NCI-H526 (cell line): ENCODE results near the gene PDK1.
A peak's percentile ranks its signal among the peaks of the same experiment; 100 is the strongest.
"Not testable (repeated sequence)": the region's sequence is repeated elsewhere in the genome, so short reads cannot be mapped to it uniquely, and the experiment has no call there.

ENCODE experiments used
- DNase-seq, 2 experiments: peaks; one replicate each; lab custom pipeline; 2025; lab: John Stamatoyannopoulos, UW

The PDK1 gene

GRCh38 chr2:172552547-172553291 is 3.2 kb upstream of the PDK1 start:
- no peak for DNase-seq

GRCh38 chr2:172554352-172555271 is 1.3 kb upstream of the PDK1 start:
- DNase-seq = no peak

GRCh38 chr2:172555272-172555521 is 693 bp upstream of the PDK1 start:
- DNase-seq = no peak

- DNase-seq = peak; percentile 19 to 83
Observed at GRCh38 chr2:172556284-172557033, 569 bp downstream of the PDK1 start.

- DNase-seq = peak; percentile 44 to 53
Observed at GRCh38 chr2:172558372-172558771, 2.5 kb downstream of the PDK1 start.

- DNase-seq = no peak
Observed at GRCh38 chr2:172560721-172561120, 4.8 kb downstream of the PDK1 start.

- DNase-seq = no peak
Observed at GRCh38 chr2:172561270-172561669, 5.4 kb downstream of the PDK1 start.

- DNase-seq = peak in 1 of 2 experiments; percentile 19
Observed at GRCh38 chr2:172562298-172562697, 6.4 kb downstream of the PDK1 start.

- no peak for DNase-seq
Observed at GRCh38 chr2:172564376-172564775, 8.5 kb downstream of the PDK1 start.

- no peak for DNase-seq
Observed at GRCh38 chr2:172571245-172571644, 15.4 kb downstream of the PDK1 start.

GRCh38 chr2:172572981-172573380 is 17.1 kb downstream of the PDK1 start:
- DNase-seq = no peak

GRCh38 chr2:172574965-172575364 is 19.1 kb downstream of the PDK1 start:
- no peak for DNase-seq

- no peak for DNase-seq
Observed at GRCh38 chr2:172578054-172578453, 22.2 kb downstream of the PDK1 start.

- DNase-seq = no peak
Observed at GRCh38 chr2:172578860-172579512, 23.1 kb downstream of the PDK1 start.

- no peak for DNase-seq
Observed at GRCh38 chr2:172580544-172580943, 24.7 kb downstream of the PDK1 start.

- DNase-seq = no peak
Observed at GRCh38 chr2:172582656-172583055, 26.8 kb downstream of the PDK1 start.

- DNase-seq = no peak
Observed at GRCh38 chr2:172586245-172586891, 30.5 kb downstream of the PDK1 start.

- not testable (repeated sequence) for DNase-seq
Observed at GRCh38 chr2:172587231-172587630, 31.3 kb downstream of the PDK1 start.

- DNase-seq = no peak
Observed at GRCh38 chr2:172588931-172589330, 33.0 kb downstream of the PDK1 start.

GRCh38 chr2:172591386-172591785 is 35.5 kb downstream of the PDK1 start:
- not testable (repeated sequence) for DNase-seq

- DNase-seq = not testable (repeated sequence)
Observed at GRCh38 chr2:172592190-172592589, 36.3 kb downstream of the PDK1 start.

- no peak for DNase-seq
Observed at GRCh38 chr2:172596776-172597175, 40.9 kb downstream of the PDK1 start.
